HUES64 (cell line): Measurements from ENCODE around the gene PYURF.

ENCODE experiments used
- H3K27ac ChIP-seq: 2 replicates; pipeline ENCODE4 v1.7.0; 2013; ENCODE audit warnings: low read depth, low read length, inconsistent platforms
- H3K27me3 ChIP-seq: 2 replicates; pipeline ENCODE4 v1.6.1; 2013; ENCODE audit warnings: mild to moderate bottlenecking, low read length; ENCODE audit not compliant: insufficient read depth
- H3K36me3 ChIP-seq: 2 replicates; pipeline ENCODE4 v1.6.1; 2013; ENCODE audit warnings: mild to moderate bottlenecking, low read length; ENCODE audit not compliant: insufficient read depth
- H3K4me1 ChIP-seq: 2 replicates; pipeline ENCODE4 v1.6.1; 2013; ENCODE audit warnings: mild to moderate bottlenecking, low read length, moderate library complexity; ENCODE audit not compliant: insufficient read depth
- H3K4me3 ChIP-seq: 2 replicates; pipeline ENCODE4 v1.5.1; 2013; ENCODE audit warnings: mild to moderate bottlenecking, low read length, moderate library complexity
- H3K9ac ChIP-seq: 2 replicates; pipeline ENCODE4 v1.6.1; 2013; ENCODE audit warnings: mild to moderate bottlenecking, low read depth, low read length
- H3K9me3 ChIP-seq: 2 replicates; pipeline ENCODE4 v1.6.1; 2013; ENCODE audit warnings: low read depth, low read length; ENCODE audit not compliant: insufficient read depth
- WGBS: fragments of 150-250, 120-280 bp; methylation state at CpG from one replicate; pipeline ENCODE4 v1.1.7; 2013; ENCODE audit warnings: missing lambda C conversion rate; 5-methylcytosine and 5-hydroxymethylcytosine counted together

PYURF gene

DNA sequence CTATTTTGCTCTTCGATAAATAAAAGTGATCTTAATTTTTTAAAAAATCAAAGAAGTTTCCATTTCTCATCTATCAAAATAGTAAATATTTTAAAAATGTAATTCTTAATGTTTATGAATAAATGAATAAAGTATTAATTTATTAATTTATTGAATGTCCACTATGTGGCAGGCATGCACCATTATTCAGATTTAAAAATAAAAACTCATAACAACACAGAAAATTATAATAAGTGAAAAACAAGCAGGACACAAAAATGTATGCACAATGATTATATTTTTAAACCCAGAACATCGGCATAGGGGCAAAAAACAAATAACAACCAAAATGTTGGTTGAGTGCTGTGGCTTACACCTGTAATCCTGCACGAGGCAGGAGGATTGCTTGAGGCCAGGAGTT is 5.3 kb upstream of the PYURF start:
- Histone ChIP-seq H3K36me3 (no peaks in the 10 kb centered on the region), H3K4me1 (peaks cover 22% of the 10 kb centered on the region), H3K9me3 (no peaks in the 10 kb centered on the region), H3K27ac (no peak overlapping the region), H3K9ac (no peak overlapping the region), H3K4me3 (no peak overlapping the region), H3K27me3 (no peaks in the 10 kb centered on the region)
- 93% methylated on average over 2 of the region's 3 CpGs for WGBS

DNA sequence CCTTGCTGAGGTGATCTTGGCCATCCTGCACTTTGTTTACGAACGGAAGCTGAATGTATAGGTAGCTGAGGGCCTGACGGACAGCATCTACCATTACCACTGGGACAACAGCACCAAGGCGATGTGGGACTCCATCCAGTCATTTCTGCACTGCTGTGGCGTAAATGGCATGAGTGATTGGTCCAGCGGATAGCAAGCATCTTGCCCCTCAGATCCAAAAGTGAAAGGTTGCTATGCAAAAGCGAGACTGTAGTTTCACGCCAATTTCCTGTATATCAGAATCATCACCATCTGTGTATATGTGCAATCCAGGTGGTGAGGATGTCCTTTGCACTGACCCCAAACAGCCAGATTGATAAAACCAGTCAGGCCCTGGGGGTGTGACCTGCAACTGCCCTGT is 4.2 kb upstream of the PYURF start:
- no peak overlapping the region for H3K27ac ChIP-seq
- no peaks in the 10 kb centered on the region for H3K36me3 ChIP-seq
- H3K4me1 ChIP-seq: peaks cover 12% of the 10 kb centered on the region
- no peaks in the 10 kb centered on the region for H3K9me3 ChIP-seq
- 95% methylated on average over 8 of the region's 8 CpGs for WGBS
- H3K27me3 ChIP-seq: no peaks in the 10 kb centered on the region
- H3K4me3 ChIP-seq: no peak overlapping the region
- H3K9ac ChIP-seq: no peak overlapping the region

GRCh38 chr4:88526221-88526815 is 2.7 kb upstream of the PYURF start:
- WGBS: 50% methylated on average over 1 of the region's 1 CpG
- Histone ChIP-seq H3K9me3 (no peaks in the 10 kb centered on the region), H3K4me1 (peaks cover 9% of the 10 kb centered on the region; the same call in 1 of the 2 replicates), H3K36me3 (peaks cover 6% of the 10 kb centered on the region), H3K4me3 (no peak overlapping the region), H3K27ac (no peak overlapping the region), H3K9ac (no peak overlapping the region), H3K27me3 (no peaks in the 10 kb centered on the region)

GRCh38 chr4:88524171-88524570 is 595 bp upstream of the PYURF start:
- no peaks in the 10 kb centered on the region for H3K27me3 ChIP-seq
- H3K9me3 ChIP-seq: no peaks in the 10 kb centered on the region
- peaks cover 9% of the 10 kb centered on the region; the same call in 1 of the 2 replicates for H3K4me1 ChIP-seq
- WGBS: 50% methylated on average over 2 of the region's 2 CpGs
- H3K27ac ChIP-seq: peak overlapping the region; percentile 85
- H3K9ac ChIP-seq: peak overlapping the region; percentile 93; the same call in 1 of the 2 replicates
- H3K36me3 ChIP-seq: peaks cover 20% of the 10 kb centered on the region
- peak overlapping the region; percentile 96 for H3K4me3 ChIP-seq

DNA sequence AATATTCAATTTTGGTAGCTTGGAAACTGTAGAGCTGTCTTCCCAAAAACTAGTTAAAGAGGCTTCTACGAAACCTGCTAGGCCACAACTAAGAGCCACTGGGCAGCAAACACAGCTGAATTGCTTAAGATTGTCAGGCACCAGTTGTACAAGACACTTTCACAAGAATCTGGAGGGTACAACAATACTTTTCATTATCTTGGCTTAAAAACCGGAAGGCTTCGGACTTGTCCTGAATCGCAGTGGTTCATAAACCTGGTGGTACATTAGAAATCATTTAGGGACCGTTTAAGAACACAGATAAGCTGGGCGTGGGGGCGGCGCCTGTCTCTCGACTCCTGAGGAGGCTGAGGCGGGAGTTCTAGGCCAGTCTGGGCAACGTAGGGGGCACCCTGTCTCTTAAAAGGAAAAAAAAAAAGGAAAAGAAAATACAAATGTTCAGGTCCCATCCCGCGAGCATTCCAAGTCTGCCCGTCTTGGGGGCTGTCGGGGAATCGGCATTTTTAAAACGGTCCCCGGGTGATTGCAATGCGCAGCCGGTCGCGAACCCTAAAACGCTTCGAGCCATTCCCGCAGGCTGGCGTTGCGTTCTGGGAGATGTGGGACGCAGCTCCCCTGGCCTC is 763 bp downstream of the PYURF start:
- Histone ChIP-seq H3K27ac (peak overlapping the region; percentile 85), H3K9ac (peak overlapping the region; percentile 93), H3K4me1 (peaks cover 9% of the 10 kb centered on the region; the same call in 1 of the 2 replicates), H3K27me3 (no peaks in the 10 kb centered on the region), H3K4me3 (peak overlapping the region; percentile 96), H3K9me3 (no peaks in the 10 kb centered on the region), H3K36me3 (peaks cover 20% of the 10 kb centered on the region)
- 3% methylated on average over 28 of the region's 28 CpGs for WGBS

- H3K27ac ChIP-seq: no peak overlapping the region
- H3K4me3 ChIP-seq: no peak overlapping the region
- no peaks in the 10 kb centered on the region for H3K27me3 ChIP-seq
- H3K9ac ChIP-seq: no peak overlapping the region
- H3K9me3 ChIP-seq: no peaks in the 10 kb centered on the region
- WGBS: 88% methylated on average over 6 of the region's 6 CpGs
- peaks cover 5% of the 10 kb centered on the region; the same call in 1 of the 2 replicates for H3K4me1 ChIP-seq
- H3K36me3 ChIP-seq: peaks cover 20% of the 10 kb centered on the region
These were observed 4.7 kb downstream of the PYURF start for GRCh38 chr4:88518911-88519310.

DNA sequence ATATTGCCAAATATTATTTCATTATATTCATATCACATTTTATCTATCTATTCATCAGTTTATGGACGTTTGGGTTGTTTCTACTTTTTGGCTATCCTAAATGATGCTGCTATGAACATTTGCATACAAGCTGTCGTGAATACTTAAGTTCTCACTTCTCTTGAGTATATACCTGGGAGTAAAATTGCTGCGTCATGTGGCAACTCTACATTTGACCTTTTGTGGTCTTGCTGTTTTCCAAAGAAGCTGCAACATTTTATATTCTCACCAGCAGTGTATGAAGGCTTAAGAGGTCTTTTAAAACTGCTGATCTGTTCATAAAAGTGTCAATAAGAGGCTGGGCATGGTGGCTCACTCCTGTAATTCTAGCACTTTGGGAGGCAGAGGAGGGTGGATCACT is 5.8 kb downstream of the PYURF start:
- Histone ChIP-seq H3K4me3 (no peak overlapping the region), H3K4me1 (0 out of 2 replicates have a peak, but pooled peaks cover 4% of the 10 kb centered on the region), H3K36me3 (peaks cover 20% of the 10 kb centered on the region), H3K27me3 (no peaks in the 10 kb centered on the region), H3K27ac (no peak overlapping the region), H3K9ac (no peak overlapping the region), H3K9me3 (no peaks in the 10 kb centered on the region)
- 96% methylated on average over 3 of the region's 3 CpGs for WGBS

DNA sequence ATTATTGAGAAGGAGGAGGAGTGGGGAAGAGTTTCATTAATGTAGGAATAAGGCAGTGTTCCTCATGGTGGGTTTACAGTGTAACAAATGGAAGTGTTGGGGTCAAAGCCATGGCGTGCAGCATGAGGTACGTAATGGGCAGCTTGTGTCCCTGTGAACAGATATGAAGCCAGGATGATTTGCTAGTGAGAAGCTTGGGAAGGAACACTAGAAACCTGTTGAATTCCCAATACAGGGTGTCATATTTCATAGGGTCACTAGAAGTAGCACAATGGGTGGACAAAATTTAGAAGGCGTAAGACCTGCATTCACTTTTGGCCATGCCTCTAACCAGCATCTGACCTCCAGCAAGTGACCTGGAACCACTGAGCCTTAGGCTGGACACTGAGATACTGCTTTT is 6.8 kb downstream of the PYURF start:
- no peak overlapping the region for H3K4me3 ChIP-seq
- H3K36me3 ChIP-seq: peaks cover 18% of the 10 kb centered on the region
- no peak overlapping the region for H3K9ac ChIP-seq
- H3K9me3 ChIP-seq: no peaks in the 10 kb centered on the region
- WGBS: 98% methylated on average over 3 of the region's 3 CpGs
- no peaks in the 10 kb centered on the region for H3K4me1 ChIP-seq
- H3K27ac ChIP-seq: no peak overlapping the region
- no peaks in the 10 kb centered on the region for H3K27me3 ChIP-seq

DNA sequence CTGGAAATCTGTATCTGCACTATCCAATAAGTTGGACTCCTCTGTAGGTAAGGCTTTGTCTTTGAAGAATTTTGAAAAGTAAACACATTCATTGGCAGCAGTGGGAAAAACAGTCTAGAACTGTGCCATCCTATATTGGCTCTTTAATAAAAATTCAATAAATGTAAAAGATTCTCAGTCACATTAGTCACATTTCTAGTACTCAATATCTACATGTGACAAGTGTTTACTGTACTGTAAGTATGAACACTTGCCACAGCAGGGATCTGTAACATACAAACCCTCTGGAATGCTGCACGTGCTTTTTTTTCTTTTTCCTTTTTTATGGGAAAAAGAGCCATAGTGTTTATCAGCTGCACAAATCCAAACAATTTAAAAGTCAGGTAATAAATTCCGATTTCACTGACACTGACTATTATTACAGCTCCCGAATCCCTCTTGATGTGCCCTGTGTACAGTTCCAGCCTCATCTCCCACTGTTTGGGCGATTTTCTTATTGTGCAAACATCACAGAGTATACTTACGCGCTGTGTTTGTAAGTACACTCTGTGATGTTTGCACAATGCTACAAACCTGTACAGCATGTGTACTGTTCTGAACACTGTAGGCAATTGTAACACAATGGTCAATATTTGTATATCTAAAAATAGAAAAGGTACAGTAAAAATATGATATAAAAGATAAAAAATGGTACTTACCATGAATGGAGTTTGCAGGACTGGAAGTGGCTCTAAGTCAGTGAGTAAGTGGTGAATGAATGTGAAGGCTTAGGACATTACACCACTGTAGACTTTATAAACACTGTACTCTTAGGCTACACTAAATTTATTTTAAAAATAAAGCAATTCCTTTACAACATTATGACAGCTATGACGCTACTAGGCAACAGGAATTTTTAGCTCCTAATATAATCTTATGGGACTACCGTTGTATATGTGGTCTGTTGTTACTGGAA is 8.7 kb downstream of the PYURF start:
- no peak overlapping the region for H3K9ac ChIP-seq
- no peaks in the 10 kb centered on the region for H3K4me1 ChIP-seq
- 94% methylated on average over 6 of the region's 8 CpGs for WGBS
- H3K27ac ChIP-seq: no peak overlapping the region
- no peaks in the 10 kb centered on the region for H3K36me3 ChIP-seq
- no peaks in the 10 kb centered on the region for H3K9me3 ChIP-seq
- H3K27me3 ChIP-seq: no peaks in the 10 kb centered on the region
- H3K4me3 ChIP-seq: no peak overlapping the region

DNA sequence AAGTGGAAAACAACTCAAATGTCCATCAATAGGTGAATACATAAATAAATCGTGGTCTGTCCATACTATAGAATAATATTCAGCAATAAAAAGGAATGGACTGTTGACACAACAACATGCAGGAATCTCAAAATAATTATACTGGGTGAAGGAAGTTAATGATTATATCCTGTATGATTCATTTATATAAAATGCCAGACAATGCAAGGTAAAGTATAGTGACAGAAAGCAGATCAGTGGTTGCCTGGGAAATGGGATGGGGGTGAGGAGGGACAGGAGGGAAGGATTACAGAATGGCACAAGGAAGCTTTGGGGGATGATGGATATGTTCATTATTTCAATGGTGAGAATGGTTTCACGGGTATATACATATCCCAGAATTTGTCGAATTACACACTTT is 12.3 kb downstream of the PYURF start:
- no peaks in the 10 kb centered on the region for H3K4me1 ChIP-seq
- no peaks in the 10 kb centered on the region for H3K9me3 ChIP-seq
- H3K9ac ChIP-seq: no peak overlapping the region
- H3K36me3 ChIP-seq: no peaks in the 10 kb centered on the region
- no peak overlapping the region for H3K4me3 ChIP-seq
- WGBS: no CpG with 5 or more reads among the region's 3 CpGs
- no peak overlapping the region for H3K27ac ChIP-seq
- no peaks in the 10 kb centered on the region for H3K27me3 ChIP-seq

GRCh38 chr4:88503344-88503743 is 20.2 kb downstream of the PYURF start:
- no peak overlapping the region for H3K9ac ChIP-seq
- no peaks in the 10 kb centered on the region for H3K4me1 ChIP-seq
- no peak overlapping the region for H3K27ac ChIP-seq
- H3K36me3 ChIP-seq: no peaks in the 10 kb centered on the region
- no peaks in the 10 kb centered on the region for H3K9me3 ChIP-seq
- no peaks in the 10 kb centered on the region for H3K27me3 ChIP-seq
- WGBS: 100% methylated on average over 1 of the region's 2 CpGs
- no peak overlapping the region for H3K4me3 ChIP-seq
